Upper lobe of right lung (tissue), 1 donor: ENCODE results near the gene HAND2. TPM values are rescaled to one million over a fixed set of nuclear protein-coding genes. Genes with fewer than 3 reads are reported as not detected.

ENCODE experiments used
- ATAC-seq: fragments of 200-7000 bp; cut with Tn5 transposase; one replicate; pipeline ENCODE4 v1.9.1; 2020; ENCODE audit warnings: mild to moderate bottlenecking, moderate library complexity
- DNase-seq: peaks from one replicate; pipeline ENCODE4 v3.0.0-alpha.2; 2020
- H3K27ac ChIP-seq: fragments of 200-600 bp; one replicate; pipeline ENCODE4 v1.8.0; 2022
- H3K27me3 ChIP-seq: fragments of 200-600 bp; one replicate; pipeline ENCODE4 v1.8.0; 2022; ENCODE audit warnings: mild to moderate bottlenecking
- H3K36me3 ChIP-seq: fragments of 200-600 bp; one replicate; pipeline ENCODE4 v1.8.0; 2022
- H3K4me1 ChIP-seq: fragments of 200-600 bp; one replicate; pipeline ENCODE4 v1.8.0; 2022
- H3K4me3 ChIP-seq: fragments of 200-600 bp; one replicate; pipeline ENCODE4 v1.8.0; 2022; ENCODE audit warnings: mild to moderate bottlenecking
- H3K9me3 ChIP-seq: fragments of 200-600 bp; one replicate; pipeline ENCODE4 v1.8.0; 2022
- CTCF ChIP-seq: fragments of 200-600 bp; IDR thresholded peaks from one replicate; pipeline ENCODE4 v1.8.0; 2022; ENCODE audit warnings: antibody characterized with exemption
- intact Hi-C: fragments of 100-400 bp; cut with DNase I; formaldehyde crosslinking; loops from one replicate; pipeline ENCODE4 v1.11.0; 2022
- total RNA-seq: library from RNA; stranded (reverse); fragmentation: NEBNext Ultra II Directional; extraction: Animal tissue kit (Norgen Biotek cat#: 25700); gene quantifications from one replicate; pipeline ENCODE4 v1.2.1, GENCODE V29; 2021
- donor health status: DM: no; HTN: yes; CAD: no; lungs with severe emphysema.

Gene HAND2
- total RNA-seq, 1 donor from 2014 or later = not detected

DNA sequence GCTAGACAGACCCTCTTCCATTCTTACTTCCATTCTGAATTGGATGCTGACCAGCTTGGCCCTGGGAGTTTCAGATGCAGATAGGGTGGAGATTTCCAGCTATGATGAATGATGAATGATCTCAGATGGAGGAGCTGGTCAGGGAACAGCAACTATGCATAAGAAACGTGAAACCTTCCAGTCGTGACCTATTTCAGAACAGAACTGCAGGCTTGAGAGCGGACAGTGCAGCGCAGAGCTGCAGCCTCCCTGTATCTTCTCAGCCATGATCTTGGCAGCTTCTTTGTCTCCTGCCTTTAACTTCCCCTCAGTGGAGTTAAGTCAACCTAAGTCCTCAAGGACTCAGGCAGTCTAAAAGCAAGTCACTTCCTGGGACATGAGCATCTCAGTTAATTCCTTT is 43.3 kb upstream of the HAND2 start:
- ATAC-seq (no peak), DNase-seq (no peak)
- Histone ChIP-seq H3K4me1 (no peaks in the 10 kb centered on the region), H3K27me3 (no peaks in the 10 kb centered on the region), H3K36me3 (no peaks in the 10 kb centered on the region), H3K9me3 (no peaks in the 10 kb centered on the region), H3K4me3 (no peak overlapping the region), H3K27ac (no peak overlapping the region)
- intact Hi-C loops = no loop called here
- no peak for TF ChIP-seq CTCF

DNA sequence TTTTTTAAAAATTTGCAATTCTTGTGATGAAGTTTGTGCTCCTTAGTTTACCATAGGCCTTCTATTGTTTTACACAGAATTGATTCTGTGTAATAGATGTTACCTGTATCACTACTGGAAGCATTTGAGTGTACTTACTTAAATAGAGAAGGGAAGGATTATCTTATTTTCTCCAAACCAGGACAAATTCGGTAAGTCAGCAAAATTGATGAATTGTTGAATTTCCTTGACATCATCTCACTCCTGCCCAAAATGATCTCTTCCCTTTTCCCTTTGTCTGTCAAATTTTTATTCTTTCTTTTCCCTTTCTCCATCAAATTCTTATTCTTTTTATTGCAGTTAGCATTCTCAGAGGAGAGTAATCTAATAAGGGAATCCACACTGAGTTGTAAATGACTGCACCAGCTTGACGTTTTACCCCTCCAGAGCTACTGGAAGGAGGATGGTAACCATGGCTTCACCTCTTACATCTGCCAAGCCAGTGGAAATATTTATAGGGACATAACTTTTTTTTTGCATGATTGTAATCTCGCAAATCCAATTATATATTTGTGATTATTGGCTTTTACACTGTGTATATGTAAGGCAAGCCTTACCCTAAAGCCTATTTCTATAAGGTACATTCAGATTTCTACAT is 42.6 kb upstream of the HAND2 start:
- Histone ChIP-seq H3K9me3 (no peaks in the 10 kb centered on the region), H3K4me3 (no peak overlapping the region), H3K27ac (no peak overlapping the region), H3K4me1 (no peaks in the 10 kb centered on the region), H3K36me3 (no peaks in the 10 kb centered on the region), H3K27me3 (no peaks in the 10 kb centered on the region)
- ATAC-seq (no peak), DNase-seq (no peak)
- TF ChIP-seq CTCF = no peak
- intact Hi-C loops = no loop called here

GRCh38 chr4:173571620-173572019 is 41.6 kb upstream of the HAND2 start:
- ATAC-seq (no peak), DNase-seq (no peak)
- no peak overlapping the region for H3K4me3 ChIP-seq
- intact Hi-C loops = no loop called here
- no peaks in the 10 kb centered on the region for H3K4me1 ChIP-seq
- H3K27me3 ChIP-seq = no peaks in the 10 kb centered on the region
- no peaks in the 10 kb centered on the region for H3K9me3 ChIP-seq
- no peak overlapping the region for H3K27ac ChIP-seq
- TF ChIP-seq CTCF = no peak
- H3K36me3 ChIP-seq = no peaks in the 10 kb centered on the region

DNA sequence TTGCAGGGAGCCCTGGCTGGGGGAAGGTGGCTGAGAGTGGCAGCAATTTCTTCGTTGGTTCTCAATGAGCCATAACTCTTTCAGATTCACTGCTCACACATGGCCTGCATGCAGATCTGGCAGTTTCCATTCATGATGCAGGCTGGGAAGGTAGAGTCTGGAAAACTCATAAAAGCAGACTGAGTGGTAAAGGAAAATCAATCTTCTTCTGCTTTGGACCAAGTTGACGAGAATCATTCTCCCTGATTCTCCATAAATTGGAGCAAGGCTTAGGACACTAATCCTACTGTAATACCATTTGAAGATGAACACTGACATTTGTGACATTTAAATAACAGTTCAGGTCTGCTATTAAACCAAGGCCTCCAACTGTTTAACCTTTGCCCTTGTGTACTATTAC is 35.3 kb upstream of the HAND2 start:
- no peak overlapping the region for H3K27ac ChIP-seq
- no peaks in the 10 kb centered on the region for H3K4me1 ChIP-seq
- TF ChIP-seq CTCF = no peak
- no peaks in the 10 kb centered on the region for H3K27me3 ChIP-seq
- no peak overlapping the region for H3K4me3 ChIP-seq
- no peak for ATAC-seq
- DNase-seq = no peak
- H3K9me3 ChIP-seq = no peaks in the 10 kb centered on the region
- intact Hi-C loops = no loop called here
- H3K36me3 ChIP-seq = no peaks in the 10 kb centered on the region

DNA sequence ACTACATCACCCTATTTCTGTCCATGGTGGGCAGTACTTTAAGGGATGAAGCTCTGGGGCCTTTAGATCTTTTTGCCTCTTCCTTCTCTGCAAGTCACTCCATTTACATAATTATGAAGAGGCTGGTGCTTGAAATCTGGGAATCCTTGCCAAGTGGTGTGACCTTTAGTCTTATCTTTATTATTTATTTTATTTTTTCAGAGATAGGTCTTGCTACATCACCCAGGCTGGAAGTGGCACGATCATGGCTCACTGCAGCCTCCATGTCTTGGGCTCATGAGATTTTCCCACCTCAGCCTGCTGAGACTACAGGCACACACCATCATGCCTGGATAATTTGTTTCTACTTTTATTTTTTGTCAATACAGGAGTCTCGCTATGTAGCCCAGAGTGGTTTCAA is 34.4 kb upstream of the HAND2 start:
- intact Hi-C loops = no loop called here

More for the DNA sequence above, 34.4 kb upstream of the HAND2 start:
- Histone ChIP-seq H3K4me3 (no peak overlapping the region), H3K36me3 (no peaks in the 10 kb centered on the region), H3K9me3 (no peaks in the 10 kb centered on the region), H3K27me3 (no peaks in the 10 kb centered on the region), H3K27ac (no peak overlapping the region), H3K4me1 (no peaks in the 10 kb centered on the region)
- no peak for TF ChIP-seq CTCF
- DNase-seq = no peak
- ATAC-seq = no peak
